DMS 273 treated with DMSO at 0.1 percent for 48 hours (cell line): ENCODE measurements around the gene SSTR3.

Experiments
- DNase-seq: peaks from one replicate; lab custom pipeline; 2025; lab: John Stamatoyannopoulos, UW

Gene SSTR3

GRCh38 chr22:37166675-37167066, 45.6 kb downstream of the SSTR3 start:
- no peak for DNase-seq

GRCh38 chr22:37165940-37166674, 46.2 kb downstream of the SSTR3 start:
- no peak for DNase-seq

- DNase-seq, result no peak
Observed at GRCh38 chr22:37165066-37165465, 47.2 kb downstream of the SSTR3 start.

GRCh38 chr22:37164505-37164887, 47.8 kb downstream of the SSTR3 start:
- DNase-seq, result no peak

- DNase-seq, result no peak
Observed at GRCh38 chr22:37163575-37164504, 48.4 kb downstream of the SSTR3 start.

GRCh38 chr22:37163096-37163489, 49.2 kb downstream of the SSTR3 start:
- no peak for DNase-seq

- DNase-seq, result no peak
Observed at GRCh38 chr22:37162221-37163095, 49.8 kb downstream of the SSTR3 start.

- DNase-seq, result no peak
Observed at GRCh38 chr22:37161443-37161842, 50.8 kb downstream of the SSTR3 start.

GRCh38 chr22:37160027-37160426, 52.2 kb downstream of the SSTR3 start:
- DNase-seq, result no peak

GRCh38 chr22:37158963-37159290, 53.4 kb downstream of the SSTR3 start:
- DNase-seq, result no peak

- no peak for DNase-seq
Observed at GRCh38 chr22:37157516-37158285, 54.6 kb downstream of the SSTR3 start.

GRCh38 chr22:37156686-37157435, 55.4 kb downstream of the SSTR3 start:
- DNase-seq, result no peak

- DNase-seq, result no peak
Observed at GRCh38 chr22:37155971-37156370, 56.3 kb downstream of the SSTR3 start.

GRCh38 chr22:37154925-37155712, 57.2 kb downstream of the SSTR3 start:
- no peak for DNase-seq
